Smooth muscle cell of the pulmonary artery (primary cell): ENCODE results near the gene C19orf85. TPM values are rescaled to one million over a fixed set of nuclear protein-coding genes. Genes with fewer than 3 reads are reported as not detected.

Experiments used
- total RNA-seq: library from RNA; depleted of rRNA; stranded (reverse); fragments of >200 nt; gene quantifications from 2 replicates; pipeline ENCODE4 v1.2.3, GENCODE V29; 2014

Gene C19orf85
- total RNA-seq = not detected in 2 replicates

GRCh38 chr19:55464662-55465054, at the start of gene C19orf85:
Gene C19orf85 (minus strand): TSS chr19:55464751. CDS start chr19:55464554, 197 bp downstream.

GRCh38 chr19:55487924-55488687, 23.6 kb upstream of the C19orf85 start, which contains the start of gene SSC5D:
Gene SSC5D (plus strand): TSS chr19:55488436. CDS start chr19:55488590, 154 bp downstream.

GRCh38 chr19:55484593-55485438, 20.3 kb upstream of the C19orf85 start, which contains the start of gene NAT14:
Gene NAT14 (plus strand): TSS chr19:55485188. CDS start chr19:55485709, 521 bp downstream.

GRCh38 chr19:55476100-55476775, 11.7 kb upstream of the C19orf85 start, which contains the start of gene ZNF628:
Gene ZNF628 (plus strand): TSS chr19:55476617. CDS start chr19:55479911, 3,294 bp downstream.

GRCh38 chr19:55461259-55461973, 3.1 kb downstream of the C19orf85 start, which contains the start of gene ISOC2:
Gene ISOC2 (minus strand): TSS chr19:55461642. CDS start chr19:55456486, 5,156 bp downstream.

GRCh38 chr19:55443045-55443823, 21.3 kb downstream of the C19orf85 start, which contains the start of gene SHISA7:
Gene SHISA7 (minus strand): TSS chr19:55443300. CDS start chr19:55442863, 437 bp downstream.

Other genes starting within 250 kb of the C19orf85 start
- 2.3 and 2.8 TPM in 2 replicates for gene TMEM86B, start 236.0 kb downstream of the C19orf85 start, total RNA-seq
- gene PPP6R1, start 205.7 kb downstream of the C19orf85 start, total RNA-seq = 45.7 and 65.7 TPM in 2 replicates
- 21.6 and 27.4 TPM in 2 replicates for gene HSPBP1, start 184.6 kb downstream of the C19orf85 start, total RNA-seq
- 10.8 and 10.9 TPM in 2 replicates for gene BRSK1, start 180.8 kb downstream of the C19orf85 start, total RNA-seq
- gene TMEM150B, start 139.4 kb downstream of the C19orf85 start, total RNA-seq = not detected in 2 replicates
- gene KMT5C, start 124.9 kb downstream of the C19orf85 start, total RNA-seq = 5.0 and 7.8 TPM in 2 replicates
- gene COX6B2, start 110.0 kb downstream of the C19orf85 start, total RNA-seq = not detected in 2 replicates
- 0.10 TPM in 1 of 2 replicates, not detected in the other for gene GARIN5B, start 101.5 kb downstream of the C19orf85 start, total RNA-seq
- gene IL11, start 94.3 kb downstream of the C19orf85 start, total RNA-seq = 4.1 and 13.9 TPM in 2 replicates
- gene TMEM190, start 87.9 kb downstream of the C19orf85 start, total RNA-seq = not detected in 2 replicates
- gene TMEM238, start 80.5 kb downstream of the C19orf85 start, total RNA-seq = 0.23 and 0.39 TPM in 2 replicates
- 184 and 218 TPM in 2 replicates for gene RPL28, start 78.8 kb downstream of the C19orf85 start, total RNA-seq
- gene UBE2S, start 57.0 kb downstream of the C19orf85 start, total RNA-seq = 66.7 and 71.0 TPM in 2 replicates
- gene SHISA7, start 21.5 kb downstream of the C19orf85 start, total RNA-seq = not detected in 2 replicates
- gene ISOC2, start 3.1 kb downstream of the C19orf85 start, total RNA-seq = 36.7 and 40.1 TPM in 2 replicates
- 1.2 and 2.7 TPM in 2 replicates for gene ZNF628, start 11.9 kb upstream of the C19orf85 start, total RNA-seq
- gene NAT14, start 20.4 kb upstream of the C19orf85 start, total RNA-seq = 13.7 and 20.4 TPM in 2 replicates
- 39.3 and 40.5 TPM in 2 replicates for gene SSC5D, start 23.7 kb upstream of the C19orf85 start, total RNA-seq
- 0.13 TPM in 1 of 2 replicates, not detected in the other for gene SBK2, start 72.4 kb upstream of the C19orf85 start, total RNA-seq
- gene SBK3, start 80.8 kb upstream of the C19orf85 start, total RNA-seq = 0.07 TPM in 2 replicates
- gene ZNF579, start 116.1 kb upstream of the C19orf85 start, total RNA-seq = 4.1 and 9.1 TPM in 2 replicates
- 3.8 and 5.0 TPM in 2 replicates for gene FIZ1, start 134.8 kb upstream of the C19orf85 start, total RNA-seq
- 9.5 and 13.1 TPM in 2 replicates for gene ZNF524, start 135.5 kb upstream of the C19orf85 start, total RNA-seq
- 2.5 and 5.1 TPM in 2 replicates for gene ZNF865, start 140.9 kb upstream of the C19orf85 start, total RNA-seq
- 3.9 and 5.1 TPM in 2 replicates for gene ZNF784, start 159.8 kb upstream of the C19orf85 start, total RNA-seq
- 7.1 and 8.8 TPM in 2 replicates for gene ZNF580, start 176.3 kb upstream of the C19orf85 start, total RNA-seq
- gene ZNF581, start 178.9 kb upstream of the C19orf85 start, total RNA-seq = 16.6 and 24.6 TPM in 2 replicates
- gene CCDC106, start 183.5 kb upstream of the C19orf85 start, total RNA-seq = 10.7 and 13.3 TPM in 2 replicates
- gene U2AF2, start 190.3 kb upstream of the C19orf85 start, total RNA-seq = 103 and 111 TPM in 2 replicates
- gene EPN1, start 210.5 kb upstream of the C19orf85 start, total RNA-seq = 130 and 144 TPM in 2 replicates